HS-27A (cell line): ENCODE data around the gene ADD1.

Source experiments
- DNase-seq: peaks from one replicate; pipeline ENCODE4 v3.0.0-alpha.2; 2012; ENCODE audit warnings: low read depth, missing footprints

Gene ADD1

DNA sequence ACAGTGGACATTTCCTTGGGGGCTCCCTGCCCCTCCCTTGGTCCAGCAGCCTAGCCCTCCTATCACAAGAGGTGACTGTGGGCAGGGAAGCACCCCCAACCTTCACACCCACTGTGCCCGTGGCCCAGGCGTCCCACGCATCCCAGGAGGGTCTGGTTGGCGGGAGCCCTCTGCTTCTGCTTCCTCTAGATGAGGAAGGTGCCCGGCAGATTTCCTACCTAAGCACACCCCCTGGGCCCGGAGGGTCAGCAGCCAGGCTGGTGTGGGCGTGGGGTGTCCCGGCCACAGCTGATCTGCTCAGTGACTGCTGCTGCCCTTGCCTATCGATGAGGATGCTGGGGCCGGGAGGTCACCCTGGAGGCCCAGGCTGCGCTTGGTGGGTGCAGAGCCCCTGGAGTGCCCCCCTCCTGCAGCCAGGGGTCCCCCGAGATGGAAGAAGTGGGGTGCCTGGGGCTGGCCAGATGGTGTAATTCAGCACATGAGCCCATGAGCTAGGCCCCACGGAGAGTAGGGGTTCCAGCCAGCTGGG lies 38.6 kb upstream of the ADD1 start:
- DNase-seq = no peak

DNA sequence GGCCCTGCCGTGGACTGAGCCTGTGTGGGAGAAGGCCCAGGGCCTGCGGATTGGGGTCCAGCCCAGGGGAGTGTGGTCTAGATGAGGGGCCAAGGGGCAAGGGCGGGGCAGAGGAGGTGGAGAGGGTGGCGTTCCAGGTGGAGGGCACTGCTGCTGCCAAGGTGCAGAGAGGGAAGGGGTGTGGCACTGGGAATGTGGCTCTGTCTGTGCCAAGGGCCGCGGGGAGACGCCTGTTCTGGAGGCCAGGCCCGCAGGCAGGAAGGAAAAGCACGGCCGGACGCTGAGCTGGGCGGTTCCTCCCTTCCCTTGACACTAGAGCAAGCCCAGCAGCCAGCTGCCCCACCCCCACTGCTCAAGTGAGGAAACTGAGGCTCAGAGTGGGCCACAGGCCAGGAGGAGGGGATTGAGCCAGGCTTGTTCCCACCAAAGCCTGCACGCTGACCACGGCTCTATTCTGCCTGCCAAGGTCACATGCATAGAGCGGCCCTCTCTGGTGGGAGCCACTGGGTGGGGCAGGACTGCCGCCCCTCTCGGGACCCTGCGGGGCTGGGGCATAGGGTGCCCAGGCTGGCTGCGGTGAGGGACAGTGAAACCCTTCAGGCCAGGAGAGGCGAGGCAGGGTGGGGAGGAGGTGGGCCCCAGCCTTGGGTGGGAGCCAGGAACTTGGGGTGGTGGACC lies 37.8 kb upstream of the ADD1 start:
- DNase-seq = no peak

DNA sequence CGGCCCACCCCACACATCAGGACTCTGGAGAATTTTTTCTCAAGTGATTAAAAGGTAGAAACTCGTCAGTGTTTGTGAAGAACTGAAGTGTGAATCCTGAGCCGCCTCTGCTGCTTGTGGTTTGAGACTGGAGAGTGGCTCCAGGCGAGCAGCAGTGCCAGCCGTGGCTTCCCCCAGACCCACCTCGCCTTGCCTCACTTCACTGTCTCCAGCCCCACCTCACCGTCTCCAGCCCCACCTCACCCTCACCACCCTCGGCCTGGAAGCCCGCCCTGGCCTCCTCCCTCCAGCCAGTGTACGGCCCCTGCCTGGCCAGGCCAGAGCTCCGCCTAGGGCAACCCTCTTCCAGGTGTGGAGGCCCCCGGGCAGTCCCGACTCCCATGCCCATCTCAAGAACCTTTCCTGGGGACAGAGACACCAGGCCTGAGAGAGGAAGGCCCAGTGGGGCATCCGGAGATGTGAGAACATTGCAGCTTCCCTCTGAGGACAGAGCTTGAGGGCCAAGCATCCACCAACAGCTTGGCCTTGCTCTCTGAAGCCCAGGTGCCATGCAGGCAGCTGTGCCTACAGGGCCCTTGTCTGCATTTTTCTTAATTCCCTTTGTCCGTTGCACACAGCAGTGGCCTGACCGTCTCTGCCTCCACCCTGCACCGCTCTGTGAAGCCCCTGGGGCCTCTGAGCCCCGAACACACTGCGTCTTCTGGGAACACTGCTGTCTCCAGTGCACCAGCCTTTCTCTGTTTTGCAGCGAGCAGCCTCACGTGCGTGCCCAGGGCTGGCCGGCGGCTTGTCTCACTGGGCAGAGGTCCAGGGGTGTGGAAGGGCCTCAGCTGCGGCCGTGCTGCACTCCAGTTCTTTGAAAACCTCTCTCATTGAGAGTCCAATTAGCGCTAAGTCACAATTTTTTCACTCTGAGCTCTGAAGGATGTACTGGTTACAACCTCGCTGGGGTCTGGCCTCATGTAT lies 37.0 kb upstream of the ADD1 start:
- no peak for DNase-seq

DNA sequence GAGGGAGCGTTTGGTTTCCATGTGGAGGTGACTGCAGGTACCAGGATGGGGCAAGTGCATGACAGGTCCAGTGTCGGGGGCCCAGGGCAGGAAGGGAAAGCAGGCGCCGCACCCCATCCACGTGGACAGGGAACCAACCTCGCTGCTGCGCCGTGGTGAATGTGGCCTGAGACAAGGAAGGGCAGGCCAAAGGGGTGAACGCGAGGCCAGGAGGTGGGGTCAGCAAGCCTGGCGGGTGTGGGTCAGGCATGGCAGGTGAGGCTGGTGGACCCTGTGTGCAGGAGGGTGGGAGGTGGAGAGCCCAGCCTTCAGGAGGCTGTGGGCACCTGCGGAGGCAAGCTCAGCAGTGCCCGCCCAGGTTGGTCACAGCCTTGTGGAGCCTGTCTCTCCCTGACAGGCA lies 36.1 kb upstream of the ADD1 start:
- DNase-seq = no peak

DNA sequence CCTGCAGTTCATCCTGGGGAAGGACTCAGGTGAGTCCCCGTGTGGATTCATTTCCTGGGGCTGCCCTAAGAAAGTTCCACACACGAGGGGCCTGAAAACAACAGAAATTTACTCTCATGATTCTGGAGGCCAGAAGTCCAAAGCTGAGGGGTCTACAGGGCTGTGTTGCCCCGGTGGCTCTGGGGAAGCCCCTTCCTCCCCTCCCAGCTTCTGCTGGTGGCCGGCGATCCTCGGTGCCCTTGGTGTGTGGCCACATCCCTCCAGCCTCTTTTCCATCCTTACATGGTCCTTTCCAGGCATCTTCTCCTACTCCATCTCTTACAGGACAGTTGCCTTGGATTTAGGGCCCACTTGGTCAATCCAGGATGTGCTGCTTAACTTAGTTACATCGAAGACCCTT lies 35.6 kb upstream of the ADD1 start:
- DNase-seq = no peak

DNA sequence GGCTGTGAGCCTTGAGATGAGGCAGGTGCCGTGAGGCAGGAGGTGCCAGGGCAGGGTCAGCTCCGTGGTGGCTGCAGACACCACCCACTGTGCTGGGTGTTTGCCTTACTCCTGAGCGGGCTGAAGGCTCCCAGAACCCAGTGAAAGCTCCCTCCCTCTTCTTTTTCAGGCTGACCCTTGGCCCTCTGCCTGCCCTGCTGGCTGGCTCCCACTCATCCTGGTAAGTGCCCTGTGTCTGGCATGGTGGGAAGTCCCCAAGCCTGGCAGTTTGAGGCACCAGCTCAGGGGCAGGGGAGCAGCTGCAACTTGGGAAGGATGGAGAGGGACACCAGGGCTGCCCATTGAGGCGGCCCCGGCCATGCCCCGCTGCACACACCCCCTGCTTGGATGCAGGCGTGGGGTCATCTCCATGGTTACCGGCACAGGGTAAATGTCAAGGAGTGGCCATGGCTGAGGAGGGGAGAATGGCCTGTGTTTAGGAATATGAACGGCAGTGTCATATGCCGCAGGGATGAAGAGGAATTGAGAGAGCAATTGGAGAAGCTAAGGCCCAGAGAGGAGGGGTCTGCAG lies 33.9 kb upstream of the ADD1 start:
- no peak for DNase-seq

DNA sequence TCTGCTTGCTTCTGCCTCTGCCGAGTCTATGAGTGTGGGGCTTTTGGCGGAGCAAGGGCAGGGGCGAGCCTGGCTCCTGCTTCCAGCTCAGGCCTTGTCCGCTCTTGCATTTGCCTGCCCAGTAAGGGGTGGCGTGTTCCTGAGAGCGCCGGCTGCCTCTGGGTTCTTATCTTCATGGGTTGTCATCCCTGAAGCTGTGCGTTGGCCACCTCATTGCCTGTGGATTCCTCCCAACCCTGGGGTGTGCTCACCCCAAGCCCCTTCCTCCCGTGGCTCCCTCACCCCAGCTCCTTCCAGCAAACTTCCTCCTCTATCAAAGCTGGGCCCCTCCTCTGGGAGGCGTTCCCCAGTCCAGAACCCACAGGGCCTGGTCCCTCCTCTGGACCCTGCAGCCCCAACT lies 33.3 kb upstream of the ADD1 start:
- DNase-seq = no peak

DNA sequence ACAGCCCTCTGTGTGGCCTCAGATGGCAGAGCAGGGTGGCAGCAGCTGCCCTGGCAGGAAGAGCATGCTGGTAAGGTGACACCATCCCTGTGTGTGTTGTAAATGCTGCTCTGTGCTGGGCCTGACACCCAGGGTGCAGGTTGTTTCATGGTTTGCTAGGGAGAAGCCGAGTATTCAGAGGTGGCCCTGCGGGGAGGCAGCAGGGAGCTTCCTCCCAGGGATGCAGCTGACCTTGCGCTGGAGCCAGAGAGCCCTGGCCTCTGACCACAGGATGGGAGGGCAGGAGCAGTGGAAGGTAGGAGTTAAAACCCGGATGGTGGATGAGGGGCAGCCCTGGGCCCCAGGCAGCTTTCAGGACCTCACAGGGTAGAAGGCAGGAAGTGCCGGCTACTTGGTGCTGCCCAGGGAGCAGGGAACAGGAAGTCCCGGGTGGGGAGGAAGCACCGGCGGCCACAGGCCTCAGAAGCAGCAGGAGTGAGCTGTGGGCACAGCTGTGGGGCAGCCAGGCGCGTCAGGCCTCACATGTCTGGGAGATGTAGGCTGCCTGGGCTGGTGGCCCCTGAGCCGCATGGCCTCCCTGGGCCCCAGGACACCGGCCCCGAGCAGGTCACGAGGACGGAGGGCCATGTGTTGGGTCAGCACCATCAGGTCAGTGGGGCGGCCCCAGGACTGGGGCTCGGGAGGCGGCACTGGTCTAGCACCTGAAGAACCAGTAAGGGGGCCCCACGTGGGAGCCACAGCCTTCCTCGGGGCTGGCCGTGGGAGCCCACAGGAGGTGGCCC lies 31.6 kb upstream of the ADD1 start:
- DNase-seq = no peak

DNA sequence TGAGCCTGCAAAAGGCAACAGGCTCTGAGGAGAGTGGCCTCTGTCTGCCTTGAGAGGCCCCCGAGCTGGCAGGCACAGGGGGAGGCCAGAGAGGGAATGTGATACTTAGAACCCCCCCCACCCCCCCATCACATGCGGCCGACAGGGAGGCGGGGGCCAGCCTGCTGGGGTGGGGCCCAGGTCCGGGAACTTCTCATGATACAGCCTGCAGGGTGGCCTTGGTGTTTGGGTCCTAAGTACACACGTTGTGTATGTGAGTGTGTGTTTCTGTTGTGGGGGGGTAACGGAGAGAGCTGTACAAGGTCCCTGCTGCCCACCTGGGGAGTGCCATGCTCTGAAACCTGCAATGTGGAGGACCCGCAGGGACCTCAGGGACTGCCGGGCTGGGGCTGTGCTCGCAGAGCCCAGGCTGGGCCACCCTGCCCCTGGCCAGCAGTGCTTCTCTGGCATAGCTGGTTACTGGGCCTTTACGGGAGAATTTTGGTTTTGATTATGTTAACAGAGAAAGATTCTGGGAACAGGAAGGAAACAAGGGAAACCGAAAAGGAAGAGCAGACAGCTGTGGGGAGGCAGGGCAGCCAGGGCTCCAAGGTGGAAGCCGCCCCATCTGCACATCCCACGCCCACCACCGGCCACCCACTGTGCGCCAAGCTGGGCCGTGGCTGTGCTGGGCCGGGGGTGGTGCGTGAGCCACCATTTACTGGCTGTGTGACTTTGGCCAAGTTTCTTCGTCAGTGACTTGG lies 30.9 kb upstream of the ADD1 start:
- no peak for DNase-seq

DNA sequence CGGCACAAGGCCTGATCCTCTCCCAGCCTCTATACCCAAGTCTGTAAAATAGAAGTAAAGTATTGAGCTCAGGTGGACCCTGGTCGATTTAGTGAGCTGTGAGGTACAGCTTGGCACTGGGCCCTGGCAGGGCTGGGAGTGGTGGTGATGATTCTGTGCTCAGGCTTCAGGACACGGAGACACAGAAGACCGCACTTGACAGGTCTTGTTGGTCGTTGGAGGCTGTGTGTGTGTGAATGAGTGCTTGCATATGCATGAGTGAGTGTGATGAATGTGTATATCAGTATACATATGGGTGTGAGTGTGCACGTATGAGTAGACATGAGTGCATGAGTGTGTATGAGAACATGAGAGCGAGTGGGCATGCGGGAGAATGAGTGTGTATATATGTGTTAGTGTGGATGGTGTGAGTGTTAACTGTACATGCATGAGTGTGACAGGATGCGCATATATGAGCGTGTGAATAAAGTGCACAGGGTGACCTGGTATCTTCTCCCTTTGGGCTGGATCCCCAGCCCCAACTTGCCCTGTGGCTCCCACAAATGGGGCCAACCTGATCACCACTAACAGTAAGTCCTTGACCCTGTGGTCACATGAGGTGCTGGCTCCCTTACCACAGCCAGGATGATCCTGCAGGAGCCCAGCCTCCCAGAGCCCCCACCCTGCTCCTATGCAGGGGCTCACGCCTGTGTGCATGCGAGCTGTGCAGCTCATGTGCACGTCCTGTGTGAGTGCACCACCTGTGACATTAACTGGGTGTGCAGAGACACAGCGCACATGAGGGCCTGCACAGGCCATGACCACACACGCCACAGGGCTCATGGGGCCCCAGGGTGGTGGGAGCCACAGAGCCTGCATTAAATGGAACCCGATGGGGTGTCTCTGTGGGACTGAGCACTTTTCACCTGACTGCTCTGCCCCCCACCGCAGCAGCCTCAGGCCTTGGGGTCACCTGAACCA lies 29.9 kb upstream of the ADD1 start:
- DNase-seq = no peak

DNA sequence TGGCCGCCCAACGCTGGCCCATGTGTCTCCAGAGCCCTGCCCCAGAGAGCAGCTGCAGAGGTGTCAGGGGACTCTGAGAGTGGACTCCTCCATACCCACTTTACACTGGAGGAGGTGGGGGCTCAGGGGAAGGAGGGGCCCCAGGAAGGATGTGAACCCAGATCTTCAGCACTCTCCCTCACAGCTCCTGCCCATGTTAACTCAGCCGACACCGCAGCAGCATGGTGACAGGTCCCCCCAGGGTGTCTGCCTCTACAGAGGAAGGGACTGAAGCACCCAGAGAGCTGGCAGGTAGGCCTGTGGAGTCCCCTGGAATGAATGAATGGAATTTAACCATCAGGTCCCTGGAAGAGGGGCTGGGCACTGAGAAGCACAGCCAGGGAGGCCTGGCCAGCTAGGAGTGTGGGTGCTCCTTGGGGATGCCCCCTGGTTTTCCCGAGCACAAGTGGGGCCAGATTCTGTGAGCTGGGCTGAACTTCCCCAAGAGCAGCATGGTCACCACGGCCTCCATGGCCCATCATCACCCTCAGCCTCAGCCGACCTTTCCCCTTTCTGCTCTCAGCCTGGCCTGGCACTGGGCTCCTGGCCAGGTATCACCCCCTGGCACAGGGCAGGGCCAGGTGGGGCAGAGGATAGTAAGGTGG lies 28.9 kb upstream of the ADD1 start:
- DNase-seq = no peak

DNA sequence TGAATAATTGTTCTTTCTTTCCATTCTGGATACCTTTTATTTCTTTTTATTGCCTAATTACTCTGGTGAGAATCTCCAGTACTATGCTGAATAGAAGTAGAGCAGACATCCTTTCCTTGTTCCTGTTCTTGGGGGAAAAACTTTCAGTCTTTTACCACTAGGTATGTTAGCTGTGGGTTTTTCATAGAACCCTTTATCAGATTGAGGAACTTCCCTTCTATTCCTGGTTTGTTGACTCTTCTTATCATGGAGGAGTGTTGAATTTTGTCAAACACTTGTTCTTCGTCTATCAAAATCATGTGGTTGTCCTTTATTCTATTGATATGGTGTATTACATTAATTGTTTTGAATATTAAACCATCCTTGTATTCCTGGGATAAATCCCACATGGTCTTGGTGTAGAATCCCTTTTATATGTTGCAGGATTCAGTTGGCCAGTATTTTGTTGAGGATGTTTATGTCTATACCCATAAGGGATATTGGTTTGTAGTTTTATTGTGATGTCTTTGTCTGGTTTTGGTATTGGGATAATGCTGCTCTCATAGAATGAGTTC lies 27.2 kb upstream of the ADD1 start:
- DNase-seq = no peak

DNA sequence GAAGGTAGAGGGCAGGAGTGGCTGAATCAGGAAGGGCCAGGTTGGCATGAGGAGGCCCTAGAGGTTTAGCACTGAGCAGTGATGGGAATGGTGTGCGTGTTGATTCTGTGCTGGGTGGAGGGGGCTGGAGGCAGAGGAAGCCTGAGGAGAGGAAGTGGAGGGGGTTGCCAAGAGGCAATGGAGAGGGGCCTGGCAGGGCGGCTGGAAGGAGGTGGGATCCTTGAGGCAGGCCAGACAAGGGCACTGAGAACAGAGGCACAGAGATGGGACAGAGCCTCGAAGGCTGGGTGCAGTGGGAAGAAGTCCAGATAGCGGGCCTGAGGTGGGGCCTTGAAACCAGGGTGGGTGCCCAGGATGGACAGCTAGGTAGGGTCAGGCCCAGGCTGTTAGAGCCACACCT lies 26.5 kb upstream of the ADD1 start:
- no peak for DNase-seq

DNA sequence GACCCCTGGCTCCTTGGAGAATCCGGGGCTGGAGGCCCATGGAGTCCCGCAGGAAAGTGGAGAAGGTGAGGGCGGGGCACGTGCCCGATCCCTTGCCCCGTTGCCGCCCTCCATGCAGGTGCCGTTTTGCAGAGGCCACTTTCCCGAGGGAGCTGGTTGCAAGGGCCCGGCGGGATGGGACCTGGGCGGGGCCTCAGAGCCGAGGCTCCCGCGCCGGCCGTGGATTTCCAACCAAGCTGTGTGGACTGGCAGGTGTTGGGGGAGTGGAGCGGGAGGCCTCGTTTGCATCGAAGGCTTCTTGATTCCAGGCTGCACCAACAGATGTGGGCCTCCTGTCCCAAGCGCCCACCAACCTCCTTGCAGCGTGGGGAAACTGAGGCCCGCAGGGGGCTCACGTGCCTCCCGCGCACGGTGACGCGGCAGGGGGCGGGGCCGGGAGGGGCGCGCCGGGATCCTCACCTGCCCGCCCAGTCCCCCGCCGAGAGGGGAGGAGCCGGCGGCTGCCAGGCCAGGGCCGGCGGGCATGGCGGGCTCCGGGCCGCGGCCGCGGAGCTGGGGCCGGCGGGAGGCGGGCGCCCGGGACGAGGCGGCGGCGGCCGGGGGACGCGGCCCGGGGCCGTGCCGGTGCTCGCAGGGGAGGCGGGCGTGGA lies 25.8 kb upstream of the ADD1 start:
- DNase-seq = no peak

DNA sequence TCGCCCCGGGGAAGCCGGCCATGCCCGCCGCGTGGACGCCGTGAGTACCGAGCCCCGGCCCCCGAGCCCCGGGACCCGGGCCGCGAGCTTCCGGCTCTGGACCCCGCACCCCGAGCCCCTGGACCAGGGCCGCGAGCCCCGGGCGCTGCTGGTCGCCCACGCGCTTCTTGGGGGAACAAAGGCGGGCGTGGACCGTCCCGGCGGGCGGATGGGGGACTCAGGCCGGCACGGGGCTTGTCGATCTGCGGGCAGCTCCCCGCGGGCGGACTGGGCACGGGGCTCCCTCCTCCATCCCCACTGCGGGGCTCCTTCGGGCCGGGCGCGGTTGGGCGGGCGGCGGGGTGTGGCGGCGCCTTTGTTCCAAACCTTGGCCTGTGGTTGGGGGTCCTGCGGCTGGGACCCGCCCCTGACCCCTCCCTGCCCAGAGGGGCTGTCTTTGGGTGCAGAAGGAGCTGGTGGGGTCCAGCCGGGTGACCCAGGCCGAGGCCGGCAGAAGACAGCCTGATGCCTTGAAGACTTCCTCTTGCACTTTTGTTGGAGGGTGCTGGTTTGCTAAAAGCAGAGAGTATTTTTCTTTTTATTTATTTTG lies 25.2 kb upstream of the ADD1 start:
- DNase-seq = no peak

DNA sequence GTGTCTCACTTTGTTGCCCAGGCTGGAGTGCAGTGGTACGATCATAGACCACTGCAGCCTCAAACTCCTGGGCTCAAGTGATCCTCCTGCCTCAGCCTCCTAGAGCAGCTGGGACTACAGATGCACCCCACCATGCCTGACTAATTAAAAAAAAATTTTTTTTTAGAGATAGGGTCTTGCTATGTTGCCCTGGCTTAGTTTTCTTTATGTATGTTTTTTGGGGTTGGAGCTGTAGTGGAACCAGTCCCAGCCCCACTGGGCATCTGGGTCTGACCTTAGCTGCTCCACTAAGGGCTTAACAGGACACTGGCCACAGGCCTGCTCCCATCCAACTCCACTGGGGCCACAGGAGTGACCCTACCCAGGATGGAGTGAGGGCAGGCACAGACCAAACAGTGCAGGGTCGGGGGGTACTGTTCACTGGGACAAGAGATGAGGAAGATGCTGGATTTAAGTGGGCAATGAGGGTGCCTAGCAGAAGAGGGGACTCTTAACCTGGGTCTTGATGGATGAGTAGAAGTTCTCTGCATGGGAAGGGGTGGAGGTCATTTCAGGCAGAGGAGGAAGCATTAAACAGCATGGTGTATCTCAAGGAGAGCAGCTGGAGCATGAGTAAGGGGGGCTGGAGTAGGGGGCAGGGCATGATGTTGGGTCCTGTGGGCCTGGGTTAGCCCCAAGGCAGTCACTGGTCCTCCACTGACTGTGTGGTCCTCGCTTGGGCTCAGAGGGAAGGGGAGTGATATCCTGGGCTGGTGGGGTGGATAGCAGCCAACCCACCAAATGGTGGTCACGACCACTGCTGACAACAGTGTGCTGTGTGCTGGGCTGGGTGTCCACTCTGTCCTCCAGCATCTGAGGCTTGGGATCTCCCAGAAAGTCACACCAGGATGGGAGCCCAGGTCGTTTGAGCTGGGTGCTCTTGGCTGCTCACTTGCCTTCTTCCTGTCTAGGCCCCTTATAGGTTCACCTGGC lies 24.1 kb upstream of the ADD1 start:
- no peak for DNase-seq
